Measurements from ENCODE around the gene ASIC2.

ASIC2 gene

GRCh38 chr17:33152783-33153182 lies 140.3 kb downstream of the ASIC2 start:
- no peak for DNase-seq (ENCODE audit: low read depth)

GRCh38 chr17:33151565-33151964 lies 141.5 kb downstream of the ASIC2 start:
- DNase-seq (ENCODE audit: low read depth), result no peak

- no peak for DNase-seq (ENCODE audit: low read depth)
Measured at GRCh38 chr17:33145941-33146340, 147.2 kb downstream of the ASIC2 start.

GRCh38 chr17:33144837-33145236 lies 148.3 kb downstream of the ASIC2 start:
- no peak for DNase-seq (ENCODE audit: low read depth)

- no peak for DNase-seq (ENCODE audit: low read depth)
Measured at GRCh38 chr17:33142705-33143299, 150.3 kb downstream of the ASIC2 start.

GRCh38 chr17:33140413-33141099 lies 152.5 kb downstream of the ASIC2 start:
- DNase-seq (ENCODE audit: low read depth), result no peak

- DNase-seq (ENCODE audit: low read depth), result no peak
Measured at GRCh38 chr17:33138627-33139026, 154.5 kb downstream of the ASIC2 start.

GRCh38 chr17:33137426-33137825 lies 155.7 kb downstream of the ASIC2 start:
- DNase-seq (ENCODE audit: low read depth), result no peak

GRCh38 chr17:33135691-33136090 lies 157.4 kb downstream of the ASIC2 start:
- DNase-seq (ENCODE audit: low read depth), result no peak

GRCh38 chr17:33131620-33132019 lies 161.5 kb downstream of the ASIC2 start:
- DNase-seq (ENCODE audit: low read depth), result no peak

GRCh38 chr17:33127706-33128105 lies 165.4 kb downstream of the ASIC2 start:
- DNase-seq (ENCODE audit: low read depth), result no peak

GRCh38 chr17:33126086-33126485 lies 167.0 kb downstream of the ASIC2 start:
- DNase-seq (ENCODE audit: low read depth), result no peak

GRCh38 chr17:33125552-33125950 lies 167.5 kb downstream of the ASIC2 start:
- DNase-seq (ENCODE audit: low read depth), result no peak

- DNase-seq (ENCODE audit: low read depth), result no peak
Measured at GRCh38 chr17:33124871-33125551, 168.1 kb downstream of the ASIC2 start.

GRCh38 chr17:33124185-33124584 lies 168.9 kb downstream of the ASIC2 start:
- DNase-seq (ENCODE audit: low read depth), result no peak

- DNase-seq (ENCODE audit: low read depth), result no peak
Measured at GRCh38 chr17:33121756-33122155, 171.3 kb downstream of the ASIC2 start.

- DNase-seq (ENCODE audit: low read depth), result no peak
Measured at GRCh38 chr17:33121272-33121671, 171.8 kb downstream of the ASIC2 start.

GRCh38 chr17:33120103-33120502 lies 173.0 kb downstream of the ASIC2 start:
- no peak for DNase-seq (ENCODE audit: low read depth)

GRCh38 chr17:33118391-33119075 lies 174.6 kb downstream of the ASIC2 start:
- DNase-seq (ENCODE audit: low read depth), result no peak

- no peak for DNase-seq (ENCODE audit: low read depth)
Measured at GRCh38 chr17:33116021-33116551, 177.0 kb downstream of the ASIC2 start.

- no peak for DNase-seq (ENCODE audit: low read depth)
Measured at GRCh38 chr17:33115366-33115765, 177.7 kb downstream of the ASIC2 start.

GRCh38 chr17:33113991-33114370 lies 179.1 kb downstream of the ASIC2 start:
- no peak for DNase-seq (ENCODE audit: low read depth)

Data from fibroblast of the conjunctiva (primary cell).